Stimulated activated CD4-positive, alpha-beta T cell treated with anti-CD3 and anti-CD28 coated beads, Interleukin-2, amount 100 ng/mL, for 48 hours (primary cell): ENCODE measurements around the gene MRPL49.
"Not testable (repeated sequence)": the region's sequence is repeated elsewhere in the genome, so short reads cannot be mapped to it uniquely, and the experiment has no call there.

ENCODE experiments used
- DNase-seq, 2 donors: peaks; one replicate each; pipeline ENCODE4 v3.0.0-alpha.2; 2020

The MRPL49 gene

GRCh38 chr11:65172600-65172999 is 50.5 kb downstream of the MRPL49 start:
- DNase-seq = no peak

- DNase-seq = not testable (repeated sequence)
Measured at GRCh38 chr11:65174571-65175010, 52.5 kb downstream of the MRPL49 start.
